ENCODE results near the gene MAPKBP1. TPM values are rescaled to one million over a fixed set of nuclear protein-coding genes. Genes with fewer than 3 reads are reported as not detected.

Gene MAPKBP1
- total and polyA plus RNA-seq, 2 of the 8 experiments (the other 6 are each of a cell fraction or from before 2014, with no cell fraction given) = 4.3 to 11.3 TPM

GRCh38 chr15:41866872-41867579, 92.7 kb downstream of the MAPKBP1 start:
- no peak overlapping the region for H3K14ac ChIP-seq (ENCODE audit: insufficient read length)
- H3K23me2 ChIP-seq (ENCODE audit: low read depth, low read length) = no peaks in the 10 kb centered on the region
- peaks cover 0 to 2% of the 10 kb centered on the region in 2 experiments for H4K20me1 ChIP-seq (replicated peaks in 1 of 2; ENCODE audit: control insufficient read depth in 1 of 2, insufficient read depth in 2 of 2, low read length in 2 of 2)
- no peaks in the 10 kb centered on the region for H3K9me3 ChIP-seq (ENCODE audit: insufficient read depth in 2 of 2, low read depth in 1 of 2, low read length in 1 of 2)
- H2BK12ac ChIP-seq (ENCODE audit: low read depth, low read length) = no peak overlapping the region
- no peak overlapping the region for H4K91ac ChIP-seq (replicated peaks; ENCODE audit: insufficient read length, low read length)
- no peak overlapping the region for H3K18ac ChIP-seq (ENCODE audit: extremely low read depth, low read length)
- H3K4me1 ChIP-seq (replicated peaks in 1 of 4; ENCODE audit: control insufficient read depth in 3 of 4, insufficient read depth in 4 of 4, low read length in 3 of 4) = peaks cover 0 to 8% (median 2%) of the 10 kb centered on the region in 4 experiments; a peak in 3 of 7 replicates
- H3K79me1 ChIP-seq (ENCODE audit: low read depth, low read length) = no peaks in the 10 kb centered on the region
- H3K27me3 ChIP-seq (replicated peaks in 1 of 4; ENCODE audit: control insufficient read depth in 3 of 4, extremely low read depth in 1 of 4, insufficient read depth in 3 of 4, low read length in 3 of 4) = no peaks in the 10 kb centered on the region; a peak in 2 of 7 replicates
- ChIA-PET POLR2A (ENCODE audit: partially characterized antibody) (interaction anchor here (0.6 to 2.6 kb wide), 3 partner anchors 9 to 64 kb away, joined by 3 to 11 read pairs (median 3); no protein-coding TSS in a partner anchor), CTCF (ENCODE audit: partially characterized antibody) (interaction anchor here (0.8 to 4.1 kb wide), 5 partner anchors 10 to 124 kb away, joined by 3 to 22 read pairs (median 5); no protein-coding TSS in a partner anchor)
- WGBS, 2 experiments (ENCODE audit: extremely low coverage in 1 of 2, insufficient coverage in 1 of 2, insufficient read length in 1 of 2, insufficient replicate concordance in 2 of 2, low coverage in 1 of 2, low lambda C conversion rate in 2 of 2, missing lambda C conversion rate in 1 of 2) = 87% methylated on average over 25 of the region's 25 CpGs; no CpG with 5 or more reads in 1 of the 2 experiments
- DNase-seq (ENCODE audit: low read depth in 1 of 2, low spot score in 2 of 2) (no peak), FAIRE-seq (no peak)
- H4K5ac ChIP-seq (ENCODE audit: insufficient read length, low read depth, low read length) = no peak overlapping the region
- H3K4ac ChIP-seq (replicated peaks; ENCODE audit: insufficient read length, low read depth, low read length) = no peak overlapping the region
- H3K4me3 ChIP-seq (ENCODE audit: extremely low read depth in 1 of 4, insufficient read depth in 2 of 4, low read depth in 3 of 4, low read length in 4 of 4) = no peak overlapping the region
- H2BK120ac ChIP-seq (replicated peaks; ENCODE audit: low read depth, low read length) = no peak overlapping the region
- no peaks in the 10 kb centered on the region for H3K79me2 ChIP-seq (ENCODE audit: control insufficient read depth in 1 of 2, insufficient read depth in 2 of 2, low read length in 2 of 2)
- no peak overlapping the region for H3K4me2 ChIP-seq (ENCODE audit: insufficient read depth in 1 of 2, low read depth in 2 of 2, low read length in 2 of 2)
- no peak overlapping the region for H2BK15ac ChIP-seq (ENCODE audit: low read length)
- no peak overlapping the region for H2BK20ac ChIP-seq (ENCODE audit: low read length)
- H3K27ac ChIP-seq (ENCODE audit: low read depth, low read length) = no peak overlapping the region
- H3K36me3 ChIP-seq (ENCODE audit: control insufficient read depth in 2 of 4, insufficient read depth in 4 of 4, low read length in 3 of 4) = no peaks in the 10 kb centered on the region
- H2AK5ac ChIP-seq (ENCODE audit: low read depth, low read length) = no peak overlapping the region
- no peak overlapping the region for H3K56ac ChIP-seq (replicated peaks; ENCODE audit: insufficient read length, low read depth, low read length)
- no peak overlapping the region for H3K23ac ChIP-seq (ENCODE audit: insufficient read length)
- H2AFZ ChIP-seq (ENCODE audit: low read length) = no peak overlapping the region
- no peak overlapping the region; the same call in 1 of the 2 replicates for H2BK5ac ChIP-seq (ENCODE audit: low read depth, low read length)
- no peak overlapping the region for H4K8ac ChIP-seq (ENCODE audit: extremely low read depth, insufficient read depth, low read length)
- no peak overlapping the region for H3K9ac ChIP-seq (replicated peaks in 1 of 4; ENCODE audit: extremely low read depth in 1 of 4, low read depth in 3 of 4, low read length in 3 of 4)
- TF ChIP-seq POLR2A (IDR thresholded peaks at IDR 0.05; ENCODE audit: control extremely low read depth in 1 of 2, low read depth in 2 of 2, low read length in 2 of 2) = no peak
- TF ChIP-seq NRF1 (IDR thresholded peaks at IDR 0.05; ENCODE audit: low read depth, low read length) = no peak
- no peak for TF ChIP-seq NANOG (IDR thresholded peaks at IDR 0.05; ENCODE audit: insufficient read depth, low read depth, low read length, poor library complexity, severe bottlenecking)
- no peak for TF ChIP-seq CHD2 (IDR thresholded peaks at IDR 0.05; ENCODE audit: low read length)
- no peak for TF ChIP-seq JUN (IDR thresholded peaks at IDR 0.05; ENCODE audit: low read depth, low read length)
- no peak for TF ChIP-seq MAFK (IDR thresholded peaks at IDR 0.05; ENCODE audit: low read depth, low read length)
- no peak for TF ChIP-seq CBX5 (IDR thresholded peaks at IDR 0.05; ENCODE audit: low read depth, low read length)
- no peak for TF ChIP-seq CTCF (IDR thresholded peaks at IDR 0.05; ENCODE audit: control extremely low read depth in 1 of 3, insufficient read depth in 1 of 3, low read depth in 1 of 3, low read length in 3 of 3)
- TF ChIP-seq JUND (IDR thresholded peaks at IDR 0.05; ENCODE audit: low read length) = no peak
- TF ChIP-seq MAX (IDR thresholded peaks at IDR 0.05) = no peak

All from H1 (cell line).